ENCODE data around the gene DHDH.

Gene DHDH

DNA sequence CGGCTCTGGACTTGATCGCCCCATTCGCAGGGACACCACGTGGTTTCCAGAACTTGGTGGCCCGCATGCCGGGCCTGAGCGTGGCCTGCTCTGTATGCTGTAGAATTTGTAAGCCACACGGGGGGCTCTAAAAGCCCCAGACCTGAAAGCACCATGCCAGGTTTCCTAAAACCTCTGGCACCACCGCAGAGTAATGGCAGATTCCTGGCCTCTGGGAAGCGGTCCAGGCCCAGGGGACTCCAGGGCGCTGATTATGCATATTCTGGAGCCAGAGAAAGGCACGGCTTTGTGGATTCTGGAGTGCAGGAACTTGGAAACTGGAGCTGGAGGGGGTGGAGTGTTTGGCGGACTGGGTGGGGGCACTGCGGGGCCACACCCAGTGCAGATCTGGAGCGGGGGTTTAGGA is 35.3 kb downstream of the DHDH start:
- DNase-seq, result no peak

DNA sequence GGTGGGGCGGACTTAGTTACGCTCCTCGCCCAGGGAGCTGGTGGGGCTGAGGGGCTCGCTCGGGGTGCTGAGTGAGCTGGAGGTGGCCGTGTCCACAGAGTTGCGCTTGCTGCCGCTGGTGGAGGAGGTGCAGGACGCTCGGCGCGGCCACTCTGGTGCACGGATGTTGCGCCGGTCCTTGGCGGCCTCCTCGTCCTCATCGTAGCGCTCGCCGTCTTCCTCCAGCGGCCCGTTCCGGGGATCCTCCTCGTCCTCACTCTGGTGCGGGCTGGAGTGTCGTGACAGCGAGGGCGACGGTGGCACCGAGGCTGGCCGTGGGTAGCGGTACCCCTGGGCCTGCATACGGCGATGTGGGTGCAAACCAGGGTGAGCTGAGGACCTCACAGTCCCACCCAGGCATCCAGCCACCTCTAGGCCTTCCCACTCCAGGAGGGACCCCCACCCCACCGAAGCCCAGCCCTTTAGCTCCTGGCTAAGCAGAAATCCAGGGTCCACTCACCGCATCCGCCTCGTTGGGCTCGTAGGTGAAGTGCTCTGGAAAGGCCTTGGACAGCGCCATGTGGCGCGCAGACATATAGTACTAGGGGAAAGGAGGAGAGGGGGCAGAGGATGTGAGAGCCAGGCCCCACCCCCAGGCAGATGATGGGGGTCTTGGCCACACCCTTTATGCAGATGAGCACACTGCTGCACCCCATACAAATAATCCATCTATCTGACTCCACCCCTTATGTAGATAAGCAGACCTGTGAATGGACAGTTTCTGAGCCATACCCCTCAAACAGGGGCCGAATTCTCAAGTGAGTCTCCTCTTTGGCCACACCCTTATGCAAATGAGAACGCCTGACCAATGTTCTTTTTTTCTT is 36.0 kb downstream of the DHDH start:
- DNase-seq, result no peak

DNA sequence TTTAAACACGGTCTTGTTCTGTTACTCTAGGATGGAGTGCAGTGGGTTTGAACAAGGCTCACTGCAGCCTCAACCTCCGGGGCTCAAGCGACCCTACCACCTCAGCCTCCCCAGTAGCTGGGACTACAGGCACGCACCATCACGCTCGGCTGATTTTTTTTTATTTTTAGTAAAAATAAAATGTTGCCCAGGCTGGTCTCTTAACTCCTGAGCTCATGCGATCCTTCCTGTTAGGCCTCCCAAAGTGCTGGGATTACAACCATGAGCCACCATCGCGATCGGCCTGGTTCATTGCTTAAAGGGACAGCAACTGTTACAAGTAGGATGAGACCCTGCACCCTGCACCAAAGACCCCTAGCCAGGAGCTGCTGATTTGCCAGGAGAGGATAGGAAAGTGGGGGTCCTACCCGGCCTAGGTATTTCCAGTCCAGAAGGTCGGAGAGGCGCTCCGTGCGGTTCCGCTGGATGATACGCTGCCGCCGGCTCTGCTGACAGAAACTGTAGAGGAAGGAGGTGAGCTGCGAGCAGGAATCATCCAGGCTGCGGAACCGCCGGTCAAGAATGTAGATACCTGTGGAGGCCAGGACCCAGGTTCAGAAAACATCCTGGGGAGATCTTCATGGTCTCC is 36.8 kb downstream of the DHDH start:
- no peak for DNase-seq

DNA sequence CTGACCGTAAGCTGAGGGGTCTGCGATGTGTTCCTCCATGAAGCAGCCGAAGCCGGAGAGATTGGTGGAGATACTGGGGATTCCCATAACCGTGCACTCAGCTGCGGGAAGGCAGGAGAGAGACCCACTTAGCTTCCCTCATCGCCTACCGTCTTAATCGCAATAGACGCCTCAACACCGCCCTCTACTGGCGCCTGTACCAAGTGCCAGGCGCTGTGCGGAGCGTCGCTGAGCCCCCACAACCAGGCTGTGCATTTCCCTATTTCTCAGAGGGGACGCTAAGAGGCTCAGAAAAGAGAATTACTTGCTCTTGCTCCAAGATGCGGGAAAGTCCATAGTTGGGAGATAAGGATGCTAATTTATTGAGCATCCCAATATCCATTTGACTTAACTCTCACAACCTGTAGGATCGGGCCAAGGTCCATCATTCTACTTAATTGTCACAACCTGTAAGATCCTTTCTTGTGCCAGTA is 37.5 kb downstream of the DHDH start:
- DNase-seq, result peak; percentile 57

DNA sequence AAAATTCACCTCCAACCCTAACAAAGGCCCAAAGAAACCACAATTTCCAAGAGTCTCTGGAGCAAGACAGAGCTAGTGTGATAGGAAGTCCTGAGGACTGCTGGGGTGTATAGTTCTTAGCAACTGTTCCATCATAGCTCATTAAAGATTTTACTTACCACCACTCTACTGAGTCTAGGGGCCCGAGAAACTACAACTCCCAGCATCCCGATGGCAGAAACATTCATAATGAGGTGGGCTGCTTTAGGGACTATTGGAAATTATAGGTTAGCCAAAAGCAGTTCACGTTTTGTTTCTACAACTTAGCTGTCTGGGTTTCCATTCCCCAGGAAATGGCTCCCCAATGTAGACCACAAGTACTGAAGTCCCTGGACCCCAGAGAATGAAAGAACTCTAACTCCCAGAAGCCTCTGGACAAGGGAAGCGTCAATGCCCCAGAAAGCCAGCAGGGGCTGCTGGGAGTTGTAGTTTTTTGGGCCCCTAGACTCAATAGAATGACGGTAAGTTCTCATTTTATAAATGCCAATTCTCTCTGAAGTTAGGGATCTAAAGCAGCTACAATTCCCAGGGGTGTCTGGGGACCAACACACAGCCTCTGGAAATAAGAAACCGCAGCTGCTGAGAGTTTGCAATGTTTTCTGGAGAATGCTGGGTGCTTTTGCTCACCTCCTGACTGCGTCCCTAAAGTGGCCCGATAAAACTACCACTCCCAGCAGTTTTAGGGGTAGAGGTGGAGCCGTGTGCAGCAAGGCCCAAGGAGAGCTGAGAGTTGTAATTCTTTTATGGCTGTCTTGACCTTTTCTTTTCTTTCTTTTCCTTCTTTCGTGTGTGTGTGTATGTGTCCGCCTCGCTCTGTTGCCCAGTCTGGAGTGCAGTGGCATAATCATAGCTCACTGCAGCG is 42.7 kb downstream of the DHDH start:
- no peak for DNase-seq

DNA sequence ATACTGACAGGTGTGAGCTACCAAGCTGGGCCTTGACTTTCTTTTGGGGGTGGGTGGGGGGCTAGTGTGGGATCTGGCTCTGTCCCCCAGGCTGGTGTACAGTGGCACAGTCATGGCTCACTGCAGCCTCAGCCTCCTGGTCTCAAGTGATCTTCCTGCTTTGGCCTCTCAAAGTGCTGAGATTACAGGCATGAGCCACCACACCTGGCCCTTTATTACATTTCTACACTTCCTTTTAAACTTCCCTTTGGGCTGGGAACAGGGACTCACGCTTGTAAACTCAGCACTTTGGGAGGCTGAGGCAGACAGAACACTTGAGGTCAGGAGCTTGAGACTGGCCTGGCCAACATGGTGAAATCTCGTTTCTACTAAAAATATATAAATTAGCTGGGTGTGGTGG is 43.6 kb downstream of the DHDH start:
- DNase-seq, result no peak

DNA sequence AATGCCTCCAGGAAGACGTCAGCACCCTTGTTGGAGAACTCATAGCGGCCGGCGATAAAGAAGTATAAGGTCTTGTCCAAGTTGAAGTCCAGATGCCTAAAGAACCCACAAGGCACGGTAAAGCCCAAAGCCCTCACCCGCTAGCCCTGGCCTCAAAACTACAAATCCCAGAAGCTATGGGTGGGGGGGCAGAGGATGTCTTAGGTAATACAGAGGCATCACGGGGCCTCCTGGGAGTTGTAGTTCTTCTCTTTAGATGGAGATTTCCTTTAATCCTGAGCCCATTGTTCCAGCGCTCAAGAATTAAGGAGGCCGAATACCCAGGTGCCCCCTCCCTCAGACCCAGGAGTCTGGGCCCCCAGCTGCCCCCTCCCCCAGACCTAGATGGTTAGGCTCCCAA is 48.8 kb downstream of the DHDH start:
- no peak for DNase-seq

DNA sequence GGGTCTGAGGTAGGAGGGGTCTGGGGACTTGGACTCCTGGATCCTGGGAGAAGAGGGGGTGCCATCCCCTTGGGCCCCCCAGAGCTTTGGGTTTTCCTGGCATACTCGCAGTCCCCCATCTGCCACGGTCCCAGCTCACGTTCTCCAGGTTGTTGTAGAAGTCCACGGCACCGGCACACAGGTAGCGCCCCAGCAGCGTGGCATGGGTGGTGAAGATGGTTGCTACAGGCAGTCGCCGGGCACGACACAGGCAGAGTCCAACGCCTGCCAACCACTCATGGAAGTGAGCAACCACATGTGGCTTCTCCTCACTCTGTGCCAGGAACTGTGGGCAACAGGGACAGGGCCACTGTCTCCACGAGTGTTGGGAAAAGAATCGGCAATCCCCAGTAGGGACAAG is 52.2 kb downstream of the DHDH start:
- DNase-seq, result no peak

DNA sequence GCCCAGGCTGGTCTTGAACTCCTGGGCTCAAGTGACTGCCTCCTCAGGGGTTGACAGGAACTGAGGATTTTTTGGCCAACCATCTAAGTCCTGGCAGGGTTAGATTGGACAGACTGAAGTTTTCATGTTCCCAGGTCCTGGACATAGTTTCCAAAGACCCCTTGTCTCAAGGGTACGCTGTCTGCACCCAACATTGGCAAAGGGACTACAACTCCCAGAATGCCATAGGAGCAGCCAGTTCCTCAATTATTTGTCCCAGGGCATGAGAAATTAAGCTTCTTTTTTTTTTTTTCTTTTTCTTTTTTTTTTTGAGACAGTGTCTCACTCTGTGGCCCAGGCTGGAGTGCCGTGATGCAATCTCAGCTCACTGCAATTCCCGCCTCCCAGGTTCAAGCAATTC is 52.7 kb downstream of the DHDH start:
- no peak for DNase-seq

DNA sequence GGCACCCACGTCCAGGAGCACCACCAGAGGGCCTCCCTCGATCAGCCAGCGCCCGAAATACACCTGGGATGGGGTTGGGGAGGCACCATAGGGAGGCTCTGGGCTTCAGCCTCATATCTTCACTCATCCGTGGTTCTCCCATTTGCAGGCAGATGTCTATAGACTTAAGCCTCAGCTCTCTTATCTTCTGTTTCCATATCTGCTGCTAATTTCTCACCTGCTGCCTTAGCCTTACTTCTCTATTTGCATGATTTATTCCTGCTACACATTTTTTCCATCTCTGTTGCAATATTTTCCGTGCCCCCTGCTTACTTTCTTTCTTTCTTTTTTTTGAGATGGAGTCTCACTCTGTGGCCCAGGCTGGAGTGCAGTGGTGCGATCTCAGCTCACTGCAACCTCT is 53.8 kb downstream of the DHDH start:
- DNase-seq, result no peak

DNA sequence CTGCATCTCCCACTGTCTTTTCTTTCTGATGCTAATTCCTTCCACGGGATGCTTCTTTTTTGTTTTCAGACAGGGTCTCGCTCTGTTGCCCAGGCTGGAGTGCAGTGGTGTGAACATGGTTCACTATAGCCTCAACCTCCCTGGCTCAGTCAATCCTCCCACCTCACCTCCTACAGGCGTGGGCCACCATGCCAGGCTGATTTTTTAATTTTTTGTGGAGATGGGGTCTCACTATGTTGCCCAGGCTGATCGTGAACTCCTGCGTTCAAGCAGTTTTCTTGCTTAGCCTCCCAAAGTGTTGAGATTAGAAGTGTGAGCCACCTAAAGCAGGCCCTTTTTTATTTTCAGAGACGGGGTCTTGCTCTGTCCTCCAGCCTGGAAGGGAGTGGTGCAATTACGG is 54.8 kb downstream of the DHDH start:
- no peak for DNase-seq

DNA sequence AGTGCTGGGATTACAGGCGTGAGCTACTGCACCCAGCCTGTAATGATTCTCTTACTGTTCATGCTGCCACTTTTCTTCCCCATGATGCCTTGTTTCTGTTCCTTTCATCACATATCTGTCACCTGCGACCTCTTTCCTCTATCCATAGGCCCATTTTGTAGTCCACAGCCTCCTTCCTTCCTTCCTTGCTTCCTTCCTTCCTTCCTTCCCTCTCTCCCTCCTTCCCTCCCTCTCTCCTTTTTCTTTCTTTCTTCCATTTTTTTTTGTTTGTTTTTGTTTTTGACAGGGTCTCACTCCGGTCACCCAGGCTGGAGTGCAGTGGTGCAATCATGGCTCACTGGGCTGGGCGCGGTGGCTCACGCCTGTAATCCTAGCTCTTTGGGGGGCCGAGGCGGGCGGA is 55.4 kb downstream of the DHDH start:
- DNase-seq, result no peak

DNA sequence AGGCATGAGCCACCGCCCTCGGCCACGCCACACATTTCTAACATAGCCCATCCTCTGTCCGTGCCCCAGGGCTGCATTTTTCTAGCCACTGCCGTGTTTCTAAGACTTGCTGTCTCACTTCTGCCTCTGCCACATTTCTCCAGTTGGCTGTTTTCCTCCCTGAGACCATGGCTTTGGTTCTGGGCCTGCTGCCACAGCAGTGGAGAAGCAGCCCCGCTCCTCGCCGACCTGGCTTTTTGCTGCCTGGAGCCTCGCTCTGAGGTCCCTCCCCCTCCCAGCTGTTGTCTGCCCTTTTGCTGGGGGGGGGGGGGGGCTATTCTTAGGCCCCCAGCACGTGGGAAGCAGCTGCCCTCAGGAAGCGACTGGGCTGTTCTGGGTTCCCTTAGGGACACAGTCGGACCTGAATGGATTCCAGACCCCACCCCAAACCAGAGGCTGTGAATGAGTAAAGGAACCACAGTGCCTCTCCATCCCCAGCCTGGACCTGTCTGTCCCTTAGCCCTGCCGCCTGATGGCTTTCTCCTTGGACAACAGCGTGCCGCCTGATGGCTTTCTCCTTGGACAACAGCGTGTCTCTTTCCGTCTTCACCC is 56.3 kb downstream of the DHDH start:
- no peak for DNase-seq

DNA sequence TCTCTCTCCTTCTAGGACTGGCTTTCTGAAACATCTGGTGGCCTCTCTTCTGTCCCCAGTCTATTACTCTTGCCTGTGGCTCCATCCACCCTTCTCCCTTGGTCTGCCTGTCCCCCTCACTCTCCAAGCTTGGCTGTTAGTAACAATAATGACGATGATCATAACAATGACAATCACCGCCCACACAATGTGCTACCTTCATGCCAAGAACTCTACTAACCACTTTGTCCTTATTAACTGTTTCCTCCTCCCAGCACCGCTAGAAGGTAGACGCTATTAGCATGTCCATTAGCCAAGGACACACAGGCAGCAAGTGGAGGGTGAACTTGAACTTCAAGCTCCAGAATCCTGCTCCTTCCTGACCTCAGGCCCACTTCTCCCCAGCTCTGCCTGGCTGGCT is 56.9 kb downstream of the DHDH start:
- DNase-seq, result no peak

DNA sequence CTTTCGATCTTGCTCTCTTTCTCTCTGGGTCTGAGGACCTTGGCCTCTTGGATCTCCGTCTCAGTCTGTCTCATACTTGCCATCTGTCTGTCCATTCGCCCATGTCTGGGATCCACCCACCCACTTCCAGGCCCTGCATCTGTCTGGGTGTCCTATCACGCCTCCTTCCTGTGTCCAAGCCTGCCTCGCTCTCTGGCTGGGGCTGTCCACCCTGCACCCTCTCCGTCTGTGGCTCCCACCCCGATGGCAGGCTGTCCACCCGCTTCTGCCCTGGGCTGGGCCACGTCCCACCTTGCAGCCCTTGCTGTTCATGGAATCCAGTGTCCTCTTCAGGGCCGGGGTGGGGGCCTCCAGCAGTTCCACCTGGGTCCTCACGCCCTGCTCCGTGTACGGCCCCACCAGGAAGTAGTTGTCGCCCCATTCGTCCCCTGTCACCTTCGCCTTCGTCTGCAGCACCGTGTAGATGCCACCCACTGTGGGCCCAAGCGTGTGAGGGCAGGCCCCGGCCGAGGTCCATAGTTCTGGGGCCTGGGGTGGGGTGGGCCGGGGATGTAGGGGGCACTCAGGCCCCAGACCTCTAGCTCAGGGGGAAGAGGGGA is 57.6 kb downstream of the DHDH start:
- no peak for DNase-seq

DNA sequence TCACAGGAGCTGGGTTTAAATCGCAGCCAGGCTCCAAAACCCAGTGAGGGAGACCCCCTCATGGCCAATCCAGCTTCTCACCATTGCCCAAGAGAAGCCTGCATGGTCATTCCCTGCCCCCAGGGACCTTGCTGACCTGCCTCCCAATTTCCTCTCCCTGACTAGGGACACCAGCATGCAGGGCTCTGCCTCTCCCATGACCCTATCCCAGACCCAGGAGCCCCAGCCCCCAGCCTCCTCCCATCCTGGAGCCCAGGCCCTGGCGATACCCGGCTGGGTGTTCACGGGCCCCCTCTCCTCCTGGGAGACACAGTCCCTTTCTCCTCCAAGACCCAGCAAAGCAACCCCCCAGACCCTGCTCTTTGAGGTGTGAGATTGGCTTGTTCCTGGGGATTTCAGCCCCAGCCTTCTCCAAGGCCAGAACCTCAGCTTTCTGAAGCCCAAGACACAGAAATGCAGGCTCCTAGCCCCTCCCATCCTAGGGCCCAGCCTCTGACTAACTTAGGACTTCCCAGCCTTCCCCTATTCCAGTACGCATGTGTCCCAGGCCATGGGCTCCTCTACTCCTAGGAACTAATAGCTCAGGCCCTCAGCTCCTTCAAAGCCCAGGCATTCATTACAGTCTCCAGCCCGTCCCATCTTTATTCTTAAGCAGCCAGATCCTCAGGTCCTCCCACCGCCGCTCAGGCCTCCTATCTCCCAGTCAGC is 58.5 kb downstream of the DHDH start:
- no peak for DNase-seq

DNA sequence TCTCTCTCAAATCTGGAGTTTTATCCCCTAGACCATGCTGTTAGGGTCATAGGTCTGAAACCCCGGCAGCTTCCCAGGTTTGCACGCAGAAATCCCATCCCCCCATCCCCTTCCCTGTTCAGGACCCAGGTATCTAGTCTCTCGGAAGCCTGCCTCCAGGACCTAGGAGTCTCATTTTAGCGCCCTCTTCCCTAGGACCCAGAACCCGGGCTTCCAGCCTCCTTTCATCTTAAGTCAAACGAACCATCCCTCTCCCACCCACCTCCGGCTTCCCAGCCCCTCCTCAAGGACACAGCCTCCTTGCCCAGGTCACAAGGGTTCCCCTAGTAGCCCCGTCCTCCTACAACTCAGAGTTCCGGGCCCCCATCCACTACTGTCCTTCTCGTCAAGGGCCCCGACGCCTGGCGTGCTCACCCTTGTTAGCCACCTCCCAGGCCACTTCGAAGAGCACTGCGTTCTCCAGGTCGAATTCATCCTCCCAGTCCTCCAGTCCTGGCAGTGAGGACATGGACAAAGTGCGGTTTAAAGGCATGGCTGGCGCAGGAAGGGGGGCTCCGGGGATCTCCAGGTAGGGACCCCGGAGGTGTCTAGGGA is 59.2 kb downstream of the DHDH start:
- no peak for DNase-seq

DNA sequence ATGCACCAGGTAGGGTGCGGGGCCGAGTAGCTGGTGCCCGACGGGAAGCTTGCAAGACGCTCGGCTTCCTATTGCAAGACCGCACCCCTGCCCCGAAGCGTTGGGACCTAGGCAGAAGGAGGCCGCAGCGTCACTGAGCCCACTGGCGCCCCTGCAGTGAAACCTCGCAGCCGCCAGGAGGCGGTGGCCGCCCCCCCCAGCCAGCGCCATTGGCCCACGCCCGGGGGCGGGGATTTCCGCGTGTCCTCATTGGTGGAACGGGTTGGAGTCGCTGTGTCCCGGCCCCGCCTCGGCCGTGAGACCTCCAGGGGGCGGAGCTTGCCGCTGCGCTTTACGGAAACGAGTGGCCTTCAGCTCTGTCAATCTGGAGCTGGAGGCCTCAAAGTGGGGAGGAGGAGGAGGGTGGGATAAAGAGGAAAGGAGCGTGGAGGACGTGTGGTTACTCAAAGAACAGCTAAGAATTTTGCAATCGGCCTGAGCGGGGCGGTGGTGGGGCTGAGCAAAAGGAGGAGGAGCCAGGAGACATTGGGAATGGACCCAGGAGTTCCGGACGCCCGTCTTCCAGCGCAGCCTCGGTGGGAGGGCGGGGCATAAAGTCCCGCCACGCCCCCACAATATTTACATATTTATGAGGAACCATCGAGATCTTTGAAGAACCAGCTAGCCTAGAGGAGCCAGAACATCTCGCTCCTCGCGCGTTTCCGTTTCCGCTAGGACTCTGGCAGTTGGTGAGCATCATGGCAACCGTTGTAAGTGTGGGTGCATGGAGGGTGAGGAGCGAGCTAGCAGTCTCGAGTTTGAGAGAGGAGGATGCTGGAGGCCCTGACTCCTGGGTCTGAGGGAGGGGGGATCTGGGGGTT is 59.9 kb downstream of the DHDH start, which contains the start of the genes GYS1 and RUVBL2:
TSS of gene GYS1 (minus strand) at position 135 of the 860 bp plus-strand sequence. CDS start 197 bp downstream, outside the sequence.
TSS of gene RUVBL2 (plus strand) at position 713 of the 860 bp plus-strand sequence. CDS start at position 738, 25 bp downstream.
- DNase-seq, result peak; percentile 97

DNA sequence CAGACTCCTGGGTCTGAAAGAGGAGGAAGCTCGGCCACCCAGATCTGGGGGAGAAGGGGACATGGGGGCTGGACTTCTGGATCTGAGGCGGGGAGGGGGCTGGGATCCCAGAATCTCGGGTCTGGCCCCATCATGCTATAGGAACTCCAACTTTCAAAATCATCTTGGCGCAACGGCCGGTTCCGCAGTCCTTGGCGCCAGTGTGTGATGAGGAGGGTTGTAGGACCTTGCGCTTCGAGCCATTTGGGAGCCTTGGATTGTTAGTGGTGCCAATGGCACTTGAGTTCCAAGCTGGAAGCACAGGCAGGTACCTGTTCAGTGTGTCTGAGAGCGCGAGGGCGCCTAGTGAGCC is 60.5 kb downstream of the DHDH start:
- DNase-seq, result no peak
